ENCODE measurements around the gene PLAAT2.

PLAAT2 gene

DNA sequence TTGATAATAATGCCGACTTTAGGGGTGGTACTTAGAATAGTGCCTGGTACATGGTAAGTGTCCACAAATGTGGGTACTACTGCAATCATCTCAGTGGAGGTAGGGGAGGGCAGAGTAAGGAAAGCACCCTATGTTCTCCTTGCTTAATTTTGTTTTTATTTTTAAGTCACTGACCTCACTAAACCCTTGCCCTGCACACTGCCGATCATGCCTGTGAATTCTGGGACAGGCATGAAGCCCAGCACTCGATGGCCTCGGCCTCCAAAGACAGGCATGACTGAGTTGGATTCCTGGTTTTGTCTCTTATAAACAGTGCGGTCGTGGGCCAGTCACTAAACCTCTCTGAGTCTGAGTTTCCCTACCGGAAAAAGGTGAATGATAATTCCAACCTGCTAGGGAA is 50.4 kb downstream of the PLAAT2 start:
- DNase-seq = no peak

DNA sequence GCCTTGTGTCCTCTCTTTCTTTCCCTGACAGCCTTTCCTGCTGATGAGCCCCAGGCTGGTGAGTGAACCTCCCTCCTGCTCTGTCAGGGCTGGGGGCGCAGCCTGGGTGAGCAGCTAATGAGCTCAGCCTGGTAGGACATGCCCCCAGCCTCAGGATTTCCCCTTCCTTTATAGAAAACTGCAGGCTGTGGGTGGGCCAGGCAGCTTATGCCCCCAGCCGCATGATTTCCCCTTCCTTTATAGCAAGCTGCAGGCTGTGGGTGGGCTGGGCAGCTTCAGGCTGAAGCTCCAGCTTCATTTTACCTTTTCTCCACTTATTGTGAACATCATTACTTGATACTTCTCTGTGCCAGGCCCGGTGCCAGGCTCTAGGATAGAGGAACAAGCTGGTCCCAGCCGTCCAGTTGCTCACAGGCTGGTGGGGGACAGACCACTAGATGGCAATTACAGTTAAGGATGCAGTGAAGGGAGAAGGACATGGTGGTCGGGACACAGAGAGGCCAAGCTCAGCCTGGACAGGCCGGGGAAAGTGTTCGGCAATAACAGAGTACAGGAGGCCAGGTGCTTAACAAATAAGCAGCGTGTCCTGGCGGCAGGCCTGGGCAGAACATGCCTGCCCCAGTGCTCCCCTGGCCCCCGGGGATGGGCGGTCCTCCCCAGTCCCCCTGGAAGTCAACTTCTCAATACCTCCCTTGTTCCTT is 52.0 kb downstream of the PLAAT2 start:
- DNase-seq = no peak

GRCh38 chr11:63510360-63511047 is 52.7 kb downstream of the PLAAT2 start:
- DNase-seq = no peak

DNA sequence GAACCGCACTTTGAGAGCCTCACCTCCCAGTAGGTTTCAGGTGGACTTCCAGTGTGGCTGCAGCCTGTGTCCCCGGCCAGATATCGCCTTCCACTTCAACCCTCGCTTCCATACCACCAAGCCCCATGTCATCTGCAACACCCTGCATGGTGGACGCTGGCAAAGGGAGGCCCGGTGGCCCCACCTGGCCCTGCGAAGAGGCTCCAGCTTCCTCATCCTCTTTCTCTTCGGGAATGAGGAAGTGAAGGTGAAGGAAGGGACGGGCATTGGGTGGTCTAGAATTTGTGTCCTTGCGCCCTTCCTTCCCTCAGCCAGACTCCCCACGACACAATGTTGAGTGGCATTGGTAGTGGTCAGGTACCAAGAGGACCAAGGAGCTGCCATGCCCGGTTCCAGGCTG is 54.4 kb downstream of the PLAAT2 start:
- no peak for DNase-seq

GRCh38 chr11:63508009-63508408 is 55.2 kb downstream of the PLAAT2 start:
- DNase-seq = no peak

GRCh38 chr11:63507511-63507910 is 55.7 kb downstream of the PLAAT2 start:
- no peak for DNase-seq

- no peak for DNase-seq
Observed at GRCh38 chr11:63506876-63507275, 56.3 kb downstream of the PLAAT2 start.

GRCh38 chr11:63505857-63506528 is 57.2 kb downstream of the PLAAT2 start, which contains the start of gene LGALS12:
Gene LGALS12, plus strand, starts transcription at chr11:63506084. Its CDS starts 375 bp downstream, at chr11:63506459.
- DNase-seq = no peak

GRCh38 chr11:63504933-63505586 is 58.1 kb downstream of the PLAAT2 start:
- DNase-seq = no peak

- no peak for DNase-seq
Observed at GRCh38 chr11:63504054-63504453, 59.1 kb downstream of the PLAAT2 start.

DNA sequence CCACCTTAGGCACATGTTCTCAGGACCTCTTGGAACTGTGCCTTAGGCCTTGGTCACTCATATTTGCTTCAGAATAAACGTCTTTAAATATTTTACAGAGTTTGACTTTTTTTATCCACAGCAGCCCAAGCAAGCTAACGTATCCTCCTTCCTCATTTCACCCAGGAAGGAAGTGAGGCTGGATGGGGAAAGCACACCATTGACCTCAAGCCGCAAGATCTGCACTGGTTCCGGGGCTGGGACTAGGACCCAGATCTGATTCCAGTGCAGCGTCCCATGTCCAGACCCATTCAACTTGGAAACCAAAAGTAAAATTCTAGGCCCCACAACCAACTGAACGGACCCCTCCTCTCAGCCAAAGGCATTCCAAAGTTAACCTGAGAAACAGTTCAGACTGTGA is 59.7 kb downstream of the PLAAT2 start:
- DNase-seq = no peak
